Neural crest cell (in vitro differentiated cells): ENCODE results near the gene NPEPL1. TPM values are rescaled to one million over a fixed set of nuclear protein-coding genes. Genes with fewer than 3 reads are reported as not detected.

Experiments
- DNase-seq: peaks from one replicate; pipeline ENCODE4 v3.0.0; 2021; ENCODE audit warnings: low read depth, mixed read lengths, low spot score
- H3K27ac Mint-ChIP-seq: one replicate; pipeline ENCODE4 v1.8.0; 2021; ENCODE audit warnings: mild to moderate bottlenecking, mixed read lengths; ENCODE audit not compliant: unreplicated experiment
- H3K27me3 Mint-ChIP-seq: 2 replicates; pipeline ENCODE4 v1.8.0; 2021; ENCODE audit warnings: low read depth, mild to moderate bottlenecking, mixed read lengths
- H3K36me3 Mint-ChIP-seq: 2 replicates; pipeline ENCODE4 v1.8.0; 2021; ENCODE audit warnings: low read depth, mild to moderate bottlenecking, mixed read lengths
- H3K4me1 Mint-ChIP-seq: 2 replicates; pipeline ENCODE4 v1.8.0; 2021; ENCODE audit warnings: mixed read lengths
- H3K4me3 Mint-ChIP-seq: one replicate; pipeline ENCODE4 v1.8.0; 2021; ENCODE audit warnings: mild to moderate bottlenecking, mixed read lengths
- H3K9me3 Mint-ChIP-seq: 2 replicates; pipeline ENCODE4 v1.8.0; 2021; ENCODE audit warnings: mixed read lengths
- total RNA-seq: library from RNA; stranded (reverse); gene quantifications from 2 replicates; pipeline ENCODE4 v1.2.1, GENCODE V29; 2021
- TF ChIP-seq, protein P1 (sequence below): fragments of 200-600 bp; sonication (generic); conservative IDR thresholded peaks from 2 replicates; pipeline ENCODE4 v1.5.0; 2021; ENCODE audit warnings: antibody characterized with exemption, mild to moderate bottlenecking

Gene NPEPL1
- total RNA-seq, 1 donor from 2014 or later: 34.0 TPM

GRCh38 chr20:58745391-58745790 is 52.8 kb downstream of the NPEPL1 start:
- no peaks in the 10 kb centered on the region for H3K9me3 Mint-ChIP-seq
- H3K4me3 Mint-ChIP-seq: no peak overlapping the region
- H3K27ac Mint-ChIP-seq: no peak overlapping the region
- no peak for DNase-seq
- no peaks in the 10 kb centered on the region for H3K36me3 Mint-ChIP-seq
- H3K4me1 Mint-ChIP-seq: no peaks in the 10 kb centered on the region
- TF ChIP-seq, protein P1, sequence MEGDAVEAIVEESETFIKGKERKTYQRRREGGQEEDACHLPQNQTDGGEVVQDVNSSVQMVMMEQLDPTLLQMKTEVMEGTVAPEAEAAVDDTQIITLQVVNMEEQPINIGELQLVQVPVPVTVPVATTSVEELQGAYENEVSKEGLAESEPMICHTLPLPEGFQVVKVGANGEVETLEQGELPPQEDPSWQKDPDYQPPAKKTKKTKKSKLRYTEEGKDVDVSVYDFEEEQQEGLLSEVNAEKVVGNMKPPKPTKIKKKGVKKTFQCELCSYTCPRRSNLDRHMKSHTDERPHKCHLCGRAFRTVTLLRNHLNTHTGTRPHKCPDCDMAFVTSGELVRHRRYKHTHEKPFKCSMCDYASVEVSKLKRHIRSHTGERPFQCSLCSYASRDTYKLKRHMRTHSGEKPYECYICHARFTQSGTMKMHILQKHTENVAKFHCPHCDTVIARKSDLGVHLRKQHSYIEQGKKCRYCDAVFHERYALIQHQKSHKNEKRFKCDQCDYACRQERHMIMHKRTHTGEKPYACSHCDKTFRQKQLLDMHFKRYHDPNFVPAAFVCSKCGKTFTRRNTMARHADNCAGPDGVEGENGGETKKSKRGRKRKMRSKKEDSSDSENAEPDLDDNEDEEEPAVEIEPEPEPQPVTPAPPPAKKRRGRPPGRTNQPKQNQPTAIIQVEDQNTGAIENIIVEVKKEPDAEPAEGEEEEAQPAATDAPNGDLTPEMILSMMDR: no peak
- peaks cover 27% of the 10 kb centered on the region for H3K27me3 Mint-ChIP-seq

DNA sequence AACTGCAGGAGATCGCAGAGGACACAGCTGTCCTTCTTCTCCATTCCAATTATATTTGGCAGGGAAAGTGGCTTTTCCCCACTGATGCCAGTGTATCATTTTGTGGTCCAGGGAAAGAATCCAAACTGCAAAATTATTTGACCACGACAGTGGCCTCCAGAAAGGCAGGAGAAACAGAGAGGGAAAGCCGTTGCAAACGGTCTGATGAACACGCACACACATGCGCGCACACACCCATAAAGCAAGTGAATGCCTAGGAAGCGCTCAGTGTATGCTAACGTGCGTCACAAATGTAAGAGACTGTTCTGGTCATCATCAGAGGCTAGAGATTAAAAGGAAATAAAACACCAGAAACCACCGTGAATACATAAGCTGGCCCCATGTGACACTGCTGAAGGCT is 54.0 kb downstream of the NPEPL1 start:
- Mint-ChIP-seq H3K27me3 (peaks cover 27% of the 10 kb centered on the region), H3K27ac (no peak overlapping the region), H3K9me3 (no peaks in the 10 kb centered on the region), H3K4me3 (no peak overlapping the region), H3K36me3 (no peaks in the 10 kb centered on the region), H3K4me1 (no peaks in the 10 kb centered on the region)
- no peak for DNase-seq
- TF ChIP-seq, protein P1: no peak

GRCh38 chr20:58747211-58747610 is 54.6 kb downstream of the NPEPL1 start:
- Mint-ChIP-seq H3K27me3 (peaks cover 27% of the 10 kb centered on the region), H3K27ac (no peak overlapping the region), H3K4me1 (no peaks in the 10 kb centered on the region), H3K36me3 (no peaks in the 10 kb centered on the region), H3K9me3 (no peaks in the 10 kb centered on the region), H3K4me3 (no peak overlapping the region)
- DNase-seq: no peak
- TF ChIP-seq, protein P1: no peak

- H3K4me1 Mint-ChIP-seq: no peaks in the 10 kb centered on the region
- DNase-seq: no peak
- H3K27ac Mint-ChIP-seq: no peak overlapping the region
- peaks cover 32% of the 10 kb centered on the region for H3K27me3 Mint-ChIP-seq
- H3K9me3 Mint-ChIP-seq: no peaks in the 10 kb centered on the region
- TF ChIP-seq, protein P1: no peak
- H3K4me3 Mint-ChIP-seq: no peak overlapping the region
- no peaks in the 10 kb centered on the region for H3K36me3 Mint-ChIP-seq
Observed at GRCh38 chr20:58748618-58749017, 56.0 kb downstream of the NPEPL1 start.

DNA sequence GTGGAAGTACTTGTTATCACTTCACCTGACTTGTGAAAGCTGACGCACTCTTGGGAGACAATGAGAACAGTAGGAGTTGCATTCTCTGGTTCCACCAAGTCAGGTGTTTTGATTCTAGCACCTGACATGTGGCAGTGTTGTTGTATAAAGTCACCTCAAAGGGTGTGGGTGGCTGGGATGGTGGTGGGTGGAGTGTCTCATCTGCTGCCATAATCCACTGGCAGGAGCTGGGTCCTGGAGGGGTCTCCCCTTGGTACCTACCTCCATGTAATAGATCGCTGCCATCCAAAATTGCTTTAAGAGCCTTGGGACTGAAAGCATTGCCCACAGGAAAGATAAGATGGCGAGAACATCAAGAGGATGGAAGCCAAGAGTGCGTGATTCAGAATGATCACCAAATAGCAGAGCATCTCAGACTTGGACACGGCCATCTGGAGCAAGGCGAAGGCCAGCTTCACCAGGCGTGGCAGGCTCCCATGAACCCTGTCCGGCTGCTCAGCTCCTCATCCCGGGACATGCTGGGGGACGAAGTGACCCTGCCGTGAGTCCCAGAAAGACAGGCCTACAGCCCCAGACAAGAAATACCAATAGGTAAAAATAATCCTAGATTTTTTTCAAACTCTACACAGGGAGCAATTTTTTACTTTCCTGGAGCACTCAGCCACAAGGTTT is 56.6 kb downstream of the NPEPL1 start:
- Mint-ChIP-seq H3K4me3 (no peak overlapping the region), H3K9me3 (no peaks in the 10 kb centered on the region), H3K27ac (no peak overlapping the region), H3K4me1 (no peaks in the 10 kb centered on the region), H3K27me3 (peaks cover 36% of the 10 kb centered on the region), H3K36me3 (no peaks in the 10 kb centered on the region)
- DNase-seq: no peak
- TF ChIP-seq, protein P1: no peak
